Measurements from ENCODE around the gene THBD.

The THBD gene

DNA sequence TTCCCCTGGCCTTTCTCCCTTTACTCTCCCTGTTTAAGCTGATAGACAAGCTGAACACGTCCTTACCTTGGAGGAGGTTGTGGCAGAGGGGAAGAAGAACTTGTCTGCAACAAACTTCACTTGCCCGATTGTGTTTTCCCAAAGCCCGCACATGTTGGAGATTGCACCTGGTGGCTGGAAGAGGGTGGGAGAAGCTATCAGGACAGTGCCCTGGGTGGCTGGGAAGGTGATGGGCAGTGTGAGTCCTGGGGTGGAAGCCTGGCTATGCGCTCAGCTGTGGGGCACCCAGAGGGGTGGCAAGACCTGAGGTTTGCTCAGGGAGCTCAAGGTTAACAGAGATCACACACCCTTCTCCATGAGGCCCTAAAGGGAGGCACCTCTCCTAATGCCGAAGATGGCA is 39.4 kb downstream of the THBD start:
- H3K4me3 ChIP-seq (ENCODE audit: severe bottlenecking): no peak overlapping the region
- no peak overlapping the region for H3K27ac ChIP-seq (ENCODE audit: poor library complexity, severe bottlenecking)
- H3K27me3 ChIP-seq (ENCODE audit: insufficient read depth, poor library complexity, severe bottlenecking): no peaks in the 10 kb centered on the region
- no peak for DNase-seq (ENCODE audit: low spot score)
- ATAC-seq (ENCODE audit: low read depth): no peak
- TF ChIP-seq CTCF (IDR thresholded peaks at IDR 0.05; ENCODE audit: poor library complexity, severe bottlenecking): no peak
- peaks cover 12% of the 10 kb centered on the region for H3K4me1 ChIP-seq (ENCODE audit: insufficient read depth, poor library complexity, severe bottlenecking)
- H3K36me3 ChIP-seq (ENCODE audit: low read depth): no peaks in the 10 kb centered on the region
- no peaks in the 10 kb centered on the region for H3K9me3 ChIP-seq (ENCODE audit: severe bottlenecking)

- no peaks in the 10 kb centered on the region for H3K9me3 ChIP-seq (ENCODE audit: severe bottlenecking)
- no peak overlapping the region for H3K4me3 ChIP-seq (ENCODE audit: severe bottlenecking)
- peaks cover 12% of the 10 kb centered on the region for H3K4me1 ChIP-seq (ENCODE audit: insufficient read depth, poor library complexity, severe bottlenecking)
- H3K27me3 ChIP-seq (ENCODE audit: insufficient read depth, poor library complexity, severe bottlenecking): no peaks in the 10 kb centered on the region
- H3K27ac ChIP-seq (ENCODE audit: poor library complexity, severe bottlenecking): no peak overlapping the region
- TF ChIP-seq CTCF (IDR thresholded peaks at IDR 0.05; ENCODE audit: poor library complexity, severe bottlenecking): no peak
- DNase-seq (ENCODE audit: low spot score) (no peak), ATAC-seq (ENCODE audit: low read depth) (peak; percentile 60; the same call in 2 of the 3 replicates)
- no peaks in the 10 kb centered on the region for H3K36me3 ChIP-seq (ENCODE audit: low read depth)
Observed at GRCh38 chr20:23009636-23010035, 39.8 kb downstream of the THBD start.

DNA sequence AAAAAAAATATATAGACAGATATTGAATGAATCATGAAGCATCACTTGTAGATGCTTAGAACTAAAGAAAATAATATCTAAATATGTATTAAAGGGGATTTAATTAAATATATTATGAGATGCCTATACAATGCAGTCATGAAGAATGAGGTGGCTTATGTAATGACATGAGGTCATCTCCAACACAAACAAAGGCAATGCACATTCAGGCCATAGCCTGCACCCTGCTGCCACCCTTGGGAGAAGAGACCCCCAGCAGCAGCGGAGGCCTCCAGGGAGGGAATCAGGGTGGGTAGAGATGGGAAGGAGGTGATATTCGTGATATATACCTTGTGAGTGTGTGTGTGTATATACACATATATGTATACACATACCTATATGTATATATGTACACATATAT is 40.8 kb downstream of the THBD start:
- no peak for TF ChIP-seq CTCF (IDR thresholded peaks at IDR 0.05; ENCODE audit: poor library complexity, severe bottlenecking)
- Histone ChIP-seq H3K27ac (ENCODE audit: poor library complexity, severe bottlenecking) (no peak overlapping the region), H3K4me3 (ENCODE audit: severe bottlenecking) (no peak overlapping the region), H3K9me3 (ENCODE audit: severe bottlenecking) (no peaks in the 10 kb centered on the region), H3K27me3 (ENCODE audit: insufficient read depth, poor library complexity, severe bottlenecking) (no peaks in the 10 kb centered on the region), H3K4me1 (ENCODE audit: insufficient read depth, poor library complexity, severe bottlenecking) (peaks cover 12% of the 10 kb centered on the region), H3K36me3 (ENCODE audit: low read depth) (no peaks in the 10 kb centered on the region)
- peak; percentile 67; the same call in 2 of the 3 replicates for ATAC-seq (ENCODE audit: low read depth)
- no peak for DNase-seq (ENCODE audit: low spot score)

DNA sequence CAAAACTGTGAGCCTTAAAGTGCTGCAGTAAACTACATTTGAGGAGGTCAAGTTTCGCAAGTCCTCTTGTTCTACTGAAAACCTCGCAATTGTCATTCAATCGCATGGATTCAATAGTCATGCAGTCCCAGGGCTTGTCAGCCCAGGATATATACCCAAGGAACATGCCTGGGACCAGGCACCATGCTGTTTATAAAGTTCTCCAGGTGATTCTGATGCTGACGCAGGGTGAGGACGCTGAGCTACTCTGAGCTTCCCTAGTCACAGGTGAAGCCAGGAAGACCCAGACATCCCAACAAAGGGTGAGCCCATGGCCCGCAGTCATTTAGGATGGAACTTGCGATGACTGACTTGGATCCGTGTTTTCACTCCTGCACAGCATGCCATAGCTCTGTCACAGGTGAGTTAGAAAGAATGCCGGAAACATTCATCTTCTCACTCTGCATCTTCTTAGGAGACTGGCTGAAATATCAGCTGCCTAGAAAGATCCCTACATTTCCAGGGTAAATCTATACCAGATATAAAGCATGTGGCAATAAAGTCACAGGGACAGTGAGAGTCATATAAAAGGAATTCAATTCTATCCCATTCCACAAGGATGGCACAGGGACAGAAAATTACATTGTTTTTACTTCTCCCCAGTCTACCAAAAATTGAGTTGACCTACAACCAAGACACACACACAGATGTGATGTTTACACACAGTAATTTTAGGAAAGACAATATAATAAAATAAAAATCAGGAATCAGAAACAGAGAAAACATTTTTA is 41.4 kb downstream of the THBD start:
- Histone ChIP-seq H3K9me3 (ENCODE audit: severe bottlenecking) (no peaks in the 10 kb centered on the region), H3K27ac (ENCODE audit: poor library complexity, severe bottlenecking) (no peak overlapping the region), H3K27me3 (ENCODE audit: insufficient read depth, poor library complexity, severe bottlenecking) (no peaks in the 10 kb centered on the region), H3K4me1 (ENCODE audit: insufficient read depth, poor library complexity, severe bottlenecking) (peaks cover 7% of the 10 kb centered on the region), H3K4me3 (ENCODE audit: severe bottlenecking) (no peak overlapping the region), H3K36me3 (ENCODE audit: low read depth) (no peaks in the 10 kb centered on the region)
- DNase-seq (ENCODE audit: low spot score) (no peak), ATAC-seq (ENCODE audit: low read depth) (no peak)
- TF ChIP-seq CTCF (IDR thresholded peaks at IDR 0.05; ENCODE audit: poor library complexity, severe bottlenecking): no peak

GRCh38 chr20:23007462-23007861 is 42.0 kb downstream of the THBD start:
- DNase-seq (ENCODE audit: low spot score): no peak
- Histone ChIP-seq H3K4me1 (ENCODE audit: insufficient read depth, poor library complexity, severe bottlenecking) (peaks cover 7% of the 10 kb centered on the region), H3K4me3 (ENCODE audit: severe bottlenecking) (no peak overlapping the region), H3K36me3 (ENCODE audit: low read depth) (no peaks in the 10 kb centered on the region), H3K27me3 (ENCODE audit: insufficient read depth, poor library complexity, severe bottlenecking) (no peaks in the 10 kb centered on the region), H3K27ac (ENCODE audit: poor library complexity, severe bottlenecking) (no peak overlapping the region), H3K9me3 (ENCODE audit: severe bottlenecking) (no peaks in the 10 kb centered on the region)
- ATAC-seq (ENCODE audit: low read depth): no peak
- no peak for TF ChIP-seq CTCF (IDR thresholded peaks at IDR 0.05; ENCODE audit: poor library complexity, severe bottlenecking)
